GM11168 (cell line): ENCODE results near the gene RGS11.

Experiments used
- in situ Hi-C: fragments of 300-500 bp; cut with MboI; formaldehyde crosslinking; loops from one replicate; pipeline ENCODE4 v1.12.0; 2022; ENCODE audit warnings: low sequenced_read_pairs; ENCODE audit not compliant: unreplicated experiment

The RGS11 gene

DNA sequence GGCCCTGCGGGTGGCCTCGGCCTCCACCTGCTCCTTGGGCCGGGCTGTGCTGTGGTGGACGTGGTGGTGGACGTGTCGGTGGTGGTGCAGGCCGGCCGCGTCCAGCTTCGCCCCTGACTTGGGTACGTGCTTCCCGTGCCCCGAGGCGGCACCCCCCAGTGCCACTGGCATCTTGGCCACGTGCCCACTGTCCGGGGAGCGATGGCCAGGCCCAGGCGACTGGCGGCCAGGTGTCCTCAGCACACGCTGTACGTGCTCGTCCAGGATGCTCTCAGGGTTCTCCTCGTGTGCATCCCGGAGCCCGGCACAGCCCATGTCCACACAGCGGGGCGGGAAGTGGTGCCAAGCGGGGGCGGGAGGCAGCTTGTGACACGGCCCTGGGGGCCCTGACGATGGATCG, 22.1 kb upstream of the RGS11 start:
- in situ Hi-C loops, result no loop called here

DNA sequence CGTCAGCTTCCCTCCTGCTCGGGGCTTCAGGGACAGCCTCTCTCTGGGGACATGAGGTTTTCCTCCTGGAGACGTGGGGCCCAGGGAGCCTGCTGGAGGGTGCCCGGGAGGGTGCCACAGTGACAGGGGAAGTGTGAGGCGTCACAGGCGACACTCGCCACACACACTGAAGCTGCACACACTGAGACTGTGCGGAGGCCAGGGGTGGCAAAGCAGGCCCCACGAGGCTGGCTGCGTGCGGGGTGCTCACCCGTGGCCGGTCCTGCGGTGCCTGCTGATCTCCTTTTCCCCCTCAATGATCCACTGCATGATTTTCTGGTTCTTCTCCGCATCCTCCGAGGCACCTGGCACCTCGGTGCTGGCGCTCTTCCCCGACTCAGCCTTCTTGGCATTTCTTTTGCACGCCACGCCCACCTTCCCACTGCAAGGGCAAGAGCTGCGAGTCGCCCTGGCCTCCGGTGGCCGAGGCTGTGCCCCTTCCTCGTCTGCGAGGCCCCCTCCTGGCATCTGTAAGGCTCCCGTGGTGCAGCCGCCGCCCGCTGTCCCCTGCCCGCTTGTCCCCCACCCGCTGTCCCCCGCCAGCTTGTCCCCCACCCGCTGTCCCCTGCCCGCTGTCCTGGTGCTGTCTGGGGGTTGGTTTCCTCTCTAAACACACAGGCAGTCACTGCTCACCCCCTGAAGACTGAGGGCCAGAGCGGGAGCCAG, 21.2 kb upstream of the RGS11 start:
- in situ Hi-C loops, result no loop called here

DNA sequence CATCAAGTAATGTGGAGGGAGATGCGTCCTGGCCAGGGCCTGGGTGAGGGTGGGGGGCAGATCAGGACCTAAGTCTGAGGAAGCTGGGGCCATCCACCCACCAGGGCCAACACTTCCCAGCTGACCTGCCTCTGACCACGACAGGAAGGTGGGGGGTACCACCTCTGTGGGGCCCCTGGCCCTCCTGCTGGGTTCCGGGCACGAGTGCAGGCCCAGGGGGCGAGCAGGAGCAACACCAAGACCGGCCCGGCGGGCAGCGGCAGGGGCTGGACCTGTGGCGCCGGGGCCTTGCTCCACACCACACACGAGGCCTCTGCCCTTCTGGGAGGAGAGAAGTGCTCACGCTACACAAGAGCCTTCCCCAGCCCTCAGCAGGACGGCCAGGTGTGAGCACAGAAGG, 20.5 kb upstream of the RGS11 start:
- in situ Hi-C loops, result no loop called here

GRCh38 chr16:293043-293775, 17.5 kb upstream of the RGS11 start:
- in situ Hi-C loops, result no loop called here

GRCh38 chr16:291539-291938, 15.8 kb upstream of the RGS11 start:
- in situ Hi-C loops, result no loop called here

DNA sequence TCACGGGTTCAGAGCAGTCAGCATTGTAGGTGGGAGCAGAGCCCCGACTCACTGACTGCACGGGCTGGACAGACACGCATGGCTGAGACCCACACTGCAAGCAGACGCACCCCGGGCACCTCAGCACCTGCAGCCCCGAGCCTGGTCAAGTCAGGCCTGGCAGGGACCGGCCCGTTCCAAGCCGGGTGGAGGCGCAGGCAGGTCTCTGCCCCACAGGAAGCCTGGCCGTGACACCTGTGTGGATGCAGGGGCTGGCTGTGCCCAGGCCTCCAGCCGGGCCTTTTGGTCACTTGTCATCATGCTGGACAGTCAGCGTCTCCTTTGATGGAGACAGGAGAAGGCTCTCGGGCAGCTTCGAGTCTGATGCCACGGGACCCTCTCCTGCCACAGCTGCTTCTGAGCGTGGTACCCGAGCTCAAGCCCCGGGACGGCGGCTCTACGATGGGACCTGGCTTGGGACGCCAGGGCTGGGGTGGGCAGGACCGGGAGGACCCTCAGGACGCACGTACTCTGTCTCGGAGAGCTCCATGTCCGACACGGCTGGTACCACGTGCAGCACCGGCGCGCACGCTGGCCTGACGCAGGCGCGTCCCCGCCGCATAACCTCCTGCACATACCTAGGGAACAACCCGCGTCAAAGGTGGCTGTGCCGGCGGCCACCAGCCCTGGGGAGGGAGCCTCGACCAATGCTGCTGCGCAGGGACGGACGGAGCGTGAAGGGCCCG, 15.1 kb upstream of the RGS11 start:
- in situ Hi-C loops, result no loop called here

DNA sequence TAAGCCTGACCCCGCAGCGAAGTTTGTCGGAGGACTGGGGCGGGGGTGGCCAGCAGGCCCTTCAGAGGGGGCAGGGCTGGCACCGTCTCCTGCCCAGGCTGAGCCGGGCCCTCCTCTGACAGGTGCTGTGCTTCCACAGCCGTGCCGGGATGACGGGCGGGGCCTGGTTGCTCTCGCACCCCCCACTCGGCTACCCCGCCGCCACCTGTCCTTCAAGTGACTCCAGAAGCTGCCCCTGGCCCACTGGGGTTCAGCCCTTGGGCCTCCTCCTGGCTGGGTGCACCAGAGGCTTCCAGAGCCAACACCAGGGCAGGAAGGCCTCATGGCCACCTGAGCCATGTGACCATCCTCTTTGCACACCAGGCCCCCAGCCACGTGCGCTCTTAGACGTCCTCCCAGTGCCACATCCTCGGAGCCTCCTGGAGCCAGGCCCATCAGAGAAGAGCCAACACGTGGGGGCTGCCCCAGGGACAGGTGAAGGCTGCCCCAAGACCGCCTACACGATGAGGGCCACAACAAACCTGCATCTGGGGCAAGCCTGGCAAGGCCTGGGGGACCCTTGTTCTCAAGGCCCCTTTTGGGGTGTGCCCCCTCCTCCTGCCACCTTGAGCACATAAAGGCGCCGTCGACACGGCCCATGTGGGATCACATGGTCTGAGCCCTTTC, 14.4 kb upstream of the RGS11 start:
- in situ Hi-C loops, result no loop called here

DNA sequence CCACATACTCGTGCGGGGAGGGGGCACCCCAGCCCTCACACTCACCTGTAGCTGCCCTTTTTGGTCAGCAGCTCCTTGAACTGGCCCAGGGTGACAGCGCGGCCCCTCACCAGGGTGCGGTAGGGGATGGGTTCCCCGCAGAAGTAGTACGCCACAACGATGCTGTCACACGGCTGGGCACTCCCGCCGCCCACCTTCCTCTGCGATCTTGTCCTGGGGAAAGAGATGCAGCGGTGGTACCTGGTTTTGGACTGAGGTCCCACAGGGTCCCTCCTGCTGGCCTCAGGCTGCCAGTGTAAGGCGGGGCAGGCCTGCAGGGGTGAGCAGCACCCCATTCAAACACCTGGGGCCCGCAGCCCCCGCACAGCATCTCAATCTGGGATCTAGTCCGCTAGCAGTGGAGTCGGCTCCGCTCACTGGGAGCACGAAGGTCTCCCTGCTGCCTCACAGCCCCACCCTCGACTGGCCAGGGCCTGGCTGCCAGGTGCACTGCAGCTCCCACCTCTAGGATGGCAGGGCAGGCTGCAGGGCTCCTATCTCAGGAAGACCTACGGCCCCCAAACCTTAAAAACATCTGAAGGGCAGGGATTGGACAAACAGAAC, 13.8 kb upstream of the RGS11 start:
- in situ Hi-C loops, result no loop called here

- in situ Hi-C loops, result no loop called here
Measured at GRCh38 chr16:287981-288920, 12.5 kb upstream of the RGS11 start.

GRCh38 chr16:287298-287811, 11.6 kb upstream of the RGS11 start:
- in situ Hi-C loops, result no loop called here

DNA sequence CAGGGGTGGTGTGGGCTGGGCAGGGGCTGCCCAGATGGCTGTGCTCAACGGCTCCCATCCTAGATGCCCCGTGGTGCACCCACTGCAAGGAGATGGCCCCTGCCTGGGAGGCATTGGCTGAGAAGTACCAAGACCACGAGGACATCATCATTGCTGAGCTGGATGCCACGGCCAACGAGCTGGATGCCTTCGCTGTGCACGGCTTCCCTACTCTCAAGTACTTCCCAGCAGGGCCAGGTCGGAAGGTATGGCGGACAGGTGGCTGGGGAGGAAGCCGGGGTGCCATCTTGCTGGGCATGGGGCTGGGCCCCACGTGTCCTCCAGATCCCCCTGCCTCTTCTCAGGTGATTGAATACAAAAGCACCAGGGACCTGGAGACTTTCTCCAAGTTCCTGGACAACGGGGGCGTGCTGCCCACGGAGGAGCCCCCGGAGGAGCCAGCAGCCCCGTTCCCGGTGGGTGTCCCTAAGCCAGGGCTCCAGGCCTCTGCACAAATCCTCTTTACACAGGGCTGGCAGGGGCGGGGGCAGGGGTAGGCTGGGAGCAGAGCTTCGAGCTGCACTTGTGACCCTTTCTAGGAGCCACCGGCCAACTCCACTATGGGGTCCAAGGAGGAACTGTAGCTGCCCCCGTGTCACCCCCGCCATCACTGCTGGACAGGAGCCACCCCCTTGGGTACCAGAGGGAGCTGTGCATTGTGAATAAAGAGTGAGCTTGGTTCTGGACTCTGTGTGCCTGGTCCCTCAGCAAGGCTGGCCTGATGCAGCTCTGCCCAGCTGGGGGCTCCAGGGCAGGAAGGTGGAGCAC, 10.9 kb upstream of the RGS11 start:
- in situ Hi-C loops, result no loop called here

- in situ Hi-C loops, result no loop called here
Measured at GRCh38 chr16:285146-286055, 9.7 kb upstream of the RGS11 start.

DNA sequence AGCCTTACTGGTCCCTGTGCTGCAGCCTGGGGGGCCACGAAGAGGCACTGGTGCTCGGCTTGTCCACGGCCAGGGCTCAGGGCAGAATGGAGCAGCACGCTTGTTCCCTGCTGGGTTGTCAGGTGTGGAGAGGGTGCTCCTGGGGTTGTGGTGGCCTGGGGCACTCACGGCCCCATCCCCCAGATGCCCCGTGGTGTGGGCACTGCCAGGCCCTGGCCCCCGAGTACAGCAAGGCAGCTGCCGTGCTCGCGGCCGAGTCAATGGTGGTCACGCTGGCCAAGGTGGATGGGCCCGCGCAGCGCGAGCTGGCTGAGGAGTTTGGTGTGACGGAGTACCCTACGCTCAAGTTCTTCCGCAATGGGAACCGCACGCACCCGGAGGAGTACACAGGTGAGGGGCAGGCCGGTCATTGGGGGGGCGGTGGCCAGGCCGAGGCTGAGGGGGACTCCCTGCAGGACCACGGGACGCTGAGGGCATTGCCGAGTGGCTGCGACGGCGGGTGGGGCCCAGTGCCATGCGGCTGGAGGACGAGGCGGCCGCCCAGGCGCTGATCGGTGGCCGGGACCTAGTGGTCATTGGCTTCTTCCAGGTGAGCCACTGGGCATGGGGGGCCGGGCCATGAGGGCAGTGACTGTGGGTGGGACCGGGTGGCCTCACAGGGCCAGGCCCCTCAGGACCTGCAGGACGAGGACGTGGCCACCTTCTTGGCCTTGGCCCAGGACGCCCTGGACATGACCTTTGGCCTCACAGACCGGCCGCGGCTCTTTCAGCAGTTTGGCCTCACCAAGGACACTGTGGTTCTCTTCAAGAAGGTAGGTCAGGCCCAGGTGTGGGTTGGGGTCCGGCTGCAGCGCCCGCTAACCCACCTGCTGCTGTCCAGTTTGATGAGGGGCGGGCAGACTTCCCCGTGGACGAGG, 8.7 kb upstream of the RGS11 start:
- in situ Hi-C loops, result no loop called here

DNA sequence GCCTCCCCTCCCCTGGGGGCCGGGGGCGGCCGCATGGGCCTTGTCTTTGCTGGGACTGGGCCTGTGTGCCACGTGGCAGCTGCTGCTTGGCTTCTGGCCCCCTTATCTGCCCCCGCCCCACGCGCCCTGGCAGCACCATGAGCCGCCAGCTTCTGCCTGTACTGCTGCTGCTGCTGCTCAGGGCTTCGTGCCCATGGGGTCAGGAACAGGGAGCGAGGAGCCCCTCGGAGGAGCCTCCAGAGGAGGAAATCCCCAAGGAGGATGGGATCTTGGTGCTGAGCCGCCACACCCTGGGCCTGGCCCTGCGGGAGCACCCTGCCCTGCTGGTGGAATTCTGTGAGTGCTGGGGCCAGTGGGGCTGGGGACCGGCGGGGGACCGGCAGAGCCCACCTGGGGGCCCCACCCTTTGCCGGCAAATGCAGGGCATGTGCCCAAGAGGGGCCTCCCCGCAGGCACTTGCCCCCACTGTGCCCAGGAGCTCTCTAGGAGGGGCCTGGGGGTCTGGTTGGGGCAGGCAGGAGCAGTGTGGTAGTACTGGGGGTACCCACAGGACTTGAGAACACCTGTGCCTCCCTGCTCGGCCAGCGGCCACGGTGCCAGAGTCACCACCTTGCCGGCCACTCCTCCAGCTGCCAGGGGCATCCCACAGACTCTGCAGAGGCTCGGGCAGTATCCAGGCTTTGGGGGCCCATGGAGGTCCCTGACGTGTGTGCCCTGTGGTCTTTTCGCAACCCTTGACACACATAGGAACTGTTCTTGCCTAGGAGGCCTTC, 7.5 kb upstream of the RGS11 start, which contains the start of gene PDIA2:
Gene PDIA2 (plus strand): TSS at position 132 of the 773 bp plus-strand sequence. CDS start 6 bp downstream, at position 138.
- in situ Hi-C loops, result no loop called here

DNA sequence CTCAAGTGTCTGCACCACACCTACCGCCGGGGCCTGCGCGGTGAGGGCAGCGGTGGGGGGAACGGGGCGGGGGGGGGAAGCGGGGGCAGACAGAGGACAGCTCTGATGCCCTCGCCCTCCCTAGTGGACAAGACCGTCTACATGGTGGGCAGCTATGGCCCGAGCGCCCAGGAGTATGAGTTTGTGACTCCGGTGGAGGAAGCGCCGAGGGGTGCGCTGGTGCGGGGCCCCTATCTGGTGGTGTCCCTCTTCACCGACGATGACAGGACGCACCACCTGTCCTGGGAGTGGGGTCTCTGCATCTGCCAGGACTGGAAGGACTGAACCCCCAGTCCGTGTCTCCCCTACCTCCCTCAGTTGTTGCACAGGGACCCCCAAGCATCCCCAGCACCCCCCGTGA, 6.7 kb upstream of the RGS11 start:
- in situ Hi-C loops, result no loop called here
